GM18870 (cell line): ENCODE measurements around the gene MFN2.
"Not testable (repeated sequence)": the region's sequence is repeated elsewhere in the genome, so short reads cannot be mapped to it uniquely, and the experiment has no call there.

Experiments used
- ATAC-seq: cut with Tn5 transposase; IDR thresholded peaks from one replicate; pipeline ENCODE4 v1.9.1; 2021; ENCODE audit warnings: moderate library complexity; ENCODE audit not compliant: unreplicated experiment

MFN2 gene

GRCh38 chr1:11997081-11997850 is 17.0 kb downstream of the MFN2 start:
- ATAC-seq: no peak

DNA sequence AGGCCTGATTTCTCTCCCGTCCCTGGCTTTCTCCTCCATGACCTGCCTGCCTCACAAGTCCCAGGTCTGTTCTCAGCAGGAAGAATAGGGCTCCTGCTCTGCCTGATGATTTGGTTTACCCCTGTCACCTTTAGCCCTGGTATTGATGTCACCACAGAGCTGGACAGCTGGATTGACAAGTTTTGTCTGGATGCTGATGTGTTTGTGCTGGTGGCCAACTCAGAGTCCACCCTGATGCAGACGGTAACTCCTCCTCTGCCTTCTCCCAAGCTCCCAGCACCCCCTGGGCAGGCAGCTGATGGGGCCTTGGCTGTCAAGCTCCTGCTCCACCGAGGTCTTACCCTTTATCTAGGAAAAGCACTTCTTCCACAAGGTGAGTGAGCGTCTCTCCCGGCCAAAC is 18.4 kb downstream of the MFN2 start:
- no peak for ATAC-seq

DNA sequence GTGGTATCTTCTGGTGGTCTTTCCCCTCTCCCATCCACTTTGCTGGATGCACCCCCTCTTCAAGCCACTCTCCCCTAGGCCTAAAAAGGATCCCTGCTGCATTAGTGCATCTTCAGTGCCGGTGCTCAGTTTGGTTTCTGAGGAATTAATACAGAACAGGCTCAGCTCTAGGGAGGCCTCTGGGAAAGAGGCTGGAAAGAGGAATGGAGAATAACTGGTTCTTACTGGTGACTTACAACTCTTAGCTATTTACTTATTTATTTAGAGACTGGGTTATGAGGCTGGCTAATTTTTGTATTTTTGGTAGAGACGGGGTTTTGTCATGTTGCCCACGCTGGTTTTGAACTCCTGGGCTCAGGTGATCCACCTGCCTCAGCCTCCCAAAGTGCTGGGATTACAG is 19.0 kb downstream of the MFN2 start:
- no peak for ATAC-seq

DNA sequence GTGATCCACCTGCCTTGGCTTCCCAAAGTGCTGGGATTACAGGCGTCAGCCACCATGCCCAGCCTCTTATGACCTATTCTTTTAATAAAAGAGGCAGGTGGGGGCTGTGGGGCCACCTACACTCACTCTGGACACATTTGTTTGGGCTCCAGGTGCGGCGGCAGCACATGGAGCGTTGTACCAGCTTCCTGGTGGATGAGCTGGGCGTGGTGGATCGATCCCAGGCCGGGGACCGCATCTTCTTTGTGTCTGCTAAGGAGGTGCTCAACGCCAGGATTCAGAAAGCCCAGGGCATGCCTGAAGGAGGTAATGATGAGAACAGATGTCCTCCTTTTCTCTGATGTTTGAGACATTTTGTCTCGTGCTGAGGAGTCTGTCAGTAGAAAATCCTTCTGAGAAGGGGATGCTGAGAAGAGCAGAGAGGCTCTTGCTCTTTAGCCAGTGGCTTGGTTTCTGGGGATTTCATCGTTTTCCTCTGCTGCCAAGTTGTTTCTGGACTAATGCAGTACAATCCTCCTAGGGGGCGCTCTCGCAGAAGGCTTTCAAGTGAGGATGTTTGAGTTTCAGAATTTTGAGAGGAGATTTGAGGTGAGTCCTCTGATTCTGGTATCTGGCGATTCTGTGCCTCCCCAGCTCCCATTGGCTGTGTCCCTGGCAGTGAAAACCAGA is 21.1 kb downstream of the MFN2 start:
- no peak for ATAC-seq

DNA sequence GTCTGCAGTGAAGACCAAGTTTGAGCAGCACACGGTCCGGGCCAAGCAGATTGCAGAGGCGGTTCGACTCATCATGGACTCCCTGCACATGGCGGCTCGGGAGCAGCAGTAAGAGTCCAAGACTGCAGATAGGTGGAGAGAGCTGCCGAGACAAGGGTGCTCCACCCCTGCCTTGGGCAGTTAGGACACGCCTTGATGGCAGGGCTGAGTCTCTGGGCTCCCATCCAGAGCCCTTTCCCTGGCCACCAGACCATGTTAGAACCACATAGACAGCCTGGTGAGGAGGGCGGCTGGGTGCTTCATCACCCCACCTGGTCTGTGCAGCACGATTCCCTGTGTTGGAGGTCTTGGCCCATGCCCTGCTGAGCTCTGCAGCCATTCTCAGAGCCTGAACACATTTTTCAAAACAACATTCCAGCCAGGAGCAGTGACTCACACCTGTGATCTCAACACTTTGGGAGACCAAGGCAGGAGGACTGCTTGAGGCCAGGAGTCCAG is 21.8 kb downstream of the MFN2 start:
- ATAC-seq: no peak

DNA sequence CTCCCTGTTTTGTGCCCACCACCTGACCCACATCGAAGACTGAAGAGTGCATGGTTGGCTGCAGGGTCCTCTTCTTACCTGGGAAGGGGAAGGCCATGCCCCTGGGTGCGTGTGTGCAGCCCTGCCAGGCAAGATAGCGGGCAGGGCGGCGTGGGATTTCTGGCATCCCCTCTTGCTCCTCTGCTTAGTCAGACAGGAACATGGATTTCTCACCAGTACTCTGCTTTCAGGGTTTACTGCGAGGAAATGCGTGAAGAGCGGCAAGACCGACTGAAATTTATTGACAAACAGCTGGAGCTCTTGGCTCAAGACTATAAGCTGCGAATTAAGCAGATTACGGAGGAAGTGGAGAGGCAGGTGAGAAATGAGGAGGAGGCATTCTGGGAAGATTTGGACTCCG is 23.5 kb downstream of the MFN2 start:
- no peak for ATAC-seq

DNA sequence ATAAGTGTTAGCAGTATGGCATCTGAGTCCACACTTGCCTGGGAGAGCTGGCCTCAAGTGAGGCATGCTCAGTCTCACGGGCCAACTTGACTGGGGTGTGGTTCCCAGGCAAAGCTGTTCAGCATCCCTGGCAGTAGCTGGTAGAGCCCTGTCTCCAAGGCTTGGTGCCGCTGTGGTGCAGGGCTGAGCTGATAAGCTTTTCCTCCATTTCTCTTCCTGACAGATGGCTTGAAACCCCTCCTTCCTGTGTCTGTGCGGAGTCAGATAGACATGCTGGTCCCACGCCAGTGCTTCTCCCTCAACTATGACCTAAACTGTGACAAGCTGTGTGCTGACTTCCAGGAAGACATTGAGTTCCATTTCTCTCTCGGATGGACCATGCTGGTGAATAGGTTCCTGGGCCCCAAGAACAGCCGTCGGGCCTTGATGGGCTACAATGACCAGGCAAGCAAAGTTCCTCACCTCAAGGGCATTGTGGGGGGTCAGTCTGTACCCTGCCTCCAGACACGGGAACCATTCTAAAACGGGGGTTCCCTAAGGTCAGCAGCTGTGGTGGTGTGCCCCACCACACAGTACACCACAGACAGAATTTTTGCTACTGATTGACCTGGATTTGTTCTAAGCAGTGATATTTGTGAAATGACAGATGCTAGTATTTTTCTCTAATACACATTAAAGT is 25.4 kb downstream of the MFN2 start:
- ATAC-seq: no peak

GRCh38 chr1:12006167-12006921 is 26.1 kb downstream of the MFN2 start:
- ATAC-seq: no peak

- ATAC-seq: no peak
Observed at GRCh38 chr1:12007204-12007603, 27.0 kb downstream of the MFN2 start.

GRCh38 chr1:12008355-12008754 is 28.1 kb downstream of the MFN2 start:
- ATAC-seq: not testable (repeated sequence)

DNA sequence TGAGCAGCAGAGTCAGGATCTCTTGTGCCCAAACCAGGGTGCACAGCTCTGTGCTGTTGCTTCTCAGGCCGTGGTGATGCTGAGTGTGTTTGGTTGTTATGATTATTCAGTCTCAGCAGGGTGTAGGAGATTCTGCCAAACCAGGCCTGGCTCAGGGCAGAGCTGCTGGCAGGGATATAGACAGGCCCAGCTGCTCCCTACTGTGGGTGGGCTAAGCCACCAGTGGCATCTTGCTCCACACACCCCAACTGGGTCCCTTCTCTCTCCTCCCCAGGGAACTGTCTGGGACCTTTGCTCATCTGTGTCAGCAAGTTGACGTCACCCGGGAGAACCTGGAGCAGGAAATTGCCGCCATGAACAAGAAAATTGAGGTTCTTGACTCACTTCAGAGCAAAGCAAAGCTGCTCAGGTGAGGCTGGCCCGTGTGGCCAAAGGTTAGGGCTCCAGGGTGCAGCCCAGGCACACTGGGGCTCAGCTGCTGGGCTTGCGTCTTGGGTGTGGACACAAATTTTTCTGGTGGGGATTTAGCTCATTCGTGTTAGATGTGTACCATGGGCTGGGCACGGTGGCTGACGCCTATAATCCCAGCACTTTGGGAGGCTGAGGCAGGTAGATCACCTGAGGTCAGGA is 29.2 kb downstream of the MFN2 start:
- ATAC-seq: no peak

- no peak for ATAC-seq
Observed at GRCh38 chr1:12010746-12011570, 30.7 kb downstream of the MFN2 start.

DNA sequence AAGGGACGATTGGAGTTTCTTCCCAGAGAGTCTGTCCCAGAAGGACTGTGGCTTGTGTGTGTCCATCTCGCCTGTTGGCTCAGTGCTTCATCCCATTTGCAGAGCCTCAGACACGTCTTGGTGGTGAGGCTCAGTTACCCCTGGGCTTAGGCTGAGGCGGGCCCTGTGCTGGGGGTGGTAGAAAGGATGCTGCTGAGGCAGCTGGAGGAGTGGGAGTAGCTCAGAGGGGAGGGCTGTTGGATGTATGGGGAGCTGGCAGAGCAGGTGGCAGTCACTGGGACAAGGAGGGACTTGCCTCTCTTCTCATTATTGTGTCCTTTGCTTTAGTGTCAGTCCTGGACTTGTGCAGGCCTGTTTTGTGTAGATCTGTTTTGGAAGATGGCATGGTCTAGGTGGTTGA is 31.8 kb downstream of the MFN2 start:
- ATAC-seq: no peak

GRCh38 chr1:12012560-12013316 is 32.5 kb downstream of the MFN2 start:
- no peak for ATAC-seq

DNA sequence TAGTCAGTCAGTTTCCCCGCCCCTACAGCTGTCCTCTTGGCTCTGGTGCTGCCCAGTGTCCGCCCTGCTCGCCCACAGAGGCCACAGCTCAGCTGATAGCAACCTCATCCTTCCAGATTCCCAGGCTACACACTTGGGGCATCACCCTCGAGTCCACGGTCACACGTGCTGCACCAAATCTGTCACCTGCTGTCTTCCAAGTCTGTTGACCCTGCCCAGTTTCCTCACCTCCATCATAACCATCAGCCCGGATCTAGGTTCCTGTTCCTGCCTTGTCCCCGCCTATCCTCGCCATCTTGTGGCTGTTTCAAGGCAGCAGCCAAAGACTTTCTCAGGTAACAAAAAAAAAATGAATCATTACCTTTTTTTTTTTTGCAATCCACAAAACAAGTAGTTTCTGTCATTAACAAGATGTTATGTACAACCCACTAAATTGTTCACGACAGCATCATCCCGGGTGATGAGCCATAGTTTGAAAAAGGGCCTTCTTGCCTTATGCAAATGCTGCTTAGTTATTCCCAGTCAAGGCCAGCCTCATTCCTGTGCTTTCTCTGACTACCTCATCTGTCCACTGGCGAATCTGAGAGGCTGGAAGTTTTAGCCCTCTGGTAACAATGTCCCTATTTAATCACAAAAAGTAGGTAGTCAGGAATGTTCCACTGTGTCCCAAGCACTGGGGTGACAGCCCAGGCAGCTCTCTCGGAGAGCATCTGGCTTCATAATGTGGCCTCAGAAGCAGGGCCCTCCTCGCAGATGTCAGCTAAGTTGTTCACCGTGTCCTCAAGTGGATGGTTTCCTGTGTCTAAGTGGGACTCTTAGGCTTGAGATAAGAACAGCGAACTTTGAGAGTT is 34.1 kb downstream of the MFN2 start:
- no peak for ATAC-seq

DNA sequence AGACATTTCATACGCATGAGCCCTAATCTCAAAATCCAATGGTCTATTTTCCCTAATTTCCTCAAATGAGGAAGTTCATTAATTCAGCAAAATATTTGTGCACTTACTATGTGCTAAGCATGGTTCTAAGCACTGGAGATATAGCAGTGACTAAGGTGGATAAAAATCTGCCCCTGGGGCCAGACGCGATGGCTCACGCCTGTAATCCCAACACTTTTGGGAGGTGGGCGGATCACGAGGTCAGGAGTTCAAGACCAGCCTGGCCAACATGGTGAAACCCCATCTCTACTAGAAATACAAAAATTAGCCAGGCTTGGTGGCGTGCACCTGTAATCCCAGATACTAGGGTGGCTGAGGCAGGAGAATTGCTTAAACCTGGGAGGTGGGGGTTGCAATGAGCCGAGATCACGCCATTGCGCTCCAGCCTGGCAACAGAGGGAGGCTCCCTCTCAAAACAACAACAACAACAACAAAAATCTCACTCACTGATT is 34.8 kb downstream of the MFN2 start:
- no peak for ATAC-seq

DNA sequence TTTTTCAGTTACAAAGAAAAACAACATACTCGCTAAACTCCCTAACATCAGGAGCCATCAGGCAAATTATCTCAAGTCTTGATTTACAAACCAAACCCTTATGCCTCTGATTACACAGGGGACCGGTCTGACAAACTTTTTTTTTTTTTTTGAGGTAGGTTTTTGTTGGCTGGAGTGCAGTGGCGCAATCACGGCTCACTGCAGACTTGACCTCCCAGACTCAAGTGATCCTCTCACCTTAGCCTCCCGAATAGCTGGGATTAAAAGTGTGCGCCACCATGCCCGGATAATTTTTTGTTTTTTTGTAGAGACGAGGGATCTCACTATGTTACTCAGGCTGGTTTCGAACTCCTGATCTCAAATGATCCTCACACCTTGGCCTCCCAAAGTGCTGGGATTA is 35.3 kb downstream of the MFN2 start:
- no peak for ATAC-seq

DNA sequence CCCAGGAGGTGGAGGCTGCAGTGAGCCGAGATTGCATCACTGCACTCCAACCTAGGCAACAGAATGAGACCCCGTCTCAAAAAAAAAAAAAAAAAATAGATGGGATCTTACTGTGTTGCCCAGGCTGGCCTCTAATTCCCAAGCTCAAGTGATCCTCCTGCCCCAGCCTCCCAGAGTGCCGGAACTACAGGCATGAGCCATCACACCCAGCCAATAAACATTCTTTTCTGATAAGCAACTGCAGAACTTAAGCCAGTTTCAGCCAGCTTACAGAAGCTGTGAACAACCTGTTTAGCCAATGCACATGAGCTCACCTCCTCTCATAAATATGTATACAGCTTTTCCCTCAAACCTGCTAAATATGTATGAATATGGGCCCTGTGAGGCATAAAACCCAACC is 35.9 kb downstream of the MFN2 start:
- ATAC-seq: no peak
